Activated T-helper 2 cell treated with anti-CD3 and anti-CD28 coated beads, Interferon-gamma antibody, Interleukin-2, Interleukin-4, amounts not matched to agents 10 μg/mL and 5 μg/mL and 100 μg/mL, durations not matched to agents 14 hours and 24 hours and 36 hours (primary cell): ENCODE measurements around the gene PTGDR2. TPM values are rescaled to one million over a fixed set of nuclear protein-coding genes. Genes with fewer than 3 reads are reported as not detected.
"Not testable (repeated sequence)": the region's sequence is repeated elsewhere in the genome, so short reads cannot be mapped to it uniquely, and the experiment has no call there.

Source experiments
- DNase-seq: peaks from one replicate; pipeline ENCODE4 v3.0.0; 2021; ENCODE audit warnings: low spot score
- H3K27ac Mint-ChIP-seq: one replicate; pipeline ENCODE4 v1.8.0; 2021; ENCODE audit warnings: mixed read lengths
- H3K27me3 Mint-ChIP-seq: one replicate; pipeline ENCODE4 v1.8.0; 2021; ENCODE audit warnings: low read depth, mixed read lengths
- H3K36me3 Mint-ChIP-seq: one replicate; pipeline ENCODE4 v1.8.0; 2021; ENCODE audit warnings: low read depth, mixed read lengths
- H3K4me1 Mint-ChIP-seq: one replicate; pipeline ENCODE4 v1.8.0; 2021; ENCODE audit warnings: low read depth, mixed read lengths
- H3K4me3 Mint-ChIP-seq: one replicate; pipeline ENCODE4 v1.8.0; 2021; ENCODE audit warnings: low read depth, mild to moderate bottlenecking, moderate library complexity, mixed read lengths
- H3K9me3 Mint-ChIP-seq: one replicate; pipeline ENCODE4 v1.8.0; 2021; ENCODE audit warnings: mixed read lengths
- intact Hi-C: fragments of 100-400 bp; cut with micrococcal nuclease; formaldehyde crosslinking; loops from one replicate; pipeline ENCODE4 v1.15.1; 2023
- total RNA-seq: library from RNA; stranded (reverse); gene quantifications from 2 replicates; pipeline ENCODE4 v1.2.3, GENCODE V29; 2022

The PTGDR2 gene
- total RNA-seq, 1 donor from 2014 or later, result 0.32 TPM

- H3K36me3 Mint-ChIP-seq, result no peaks in the 10 kb centered on the region
- H3K27me3 Mint-ChIP-seq, result peaks cover 8% of the 10 kb centered on the region
- no peak overlapping the region for H3K4me3 Mint-ChIP-seq
- intact Hi-C loops, result no loop called here
- peak; percentile 29 for DNase-seq
- peaks cover 60% of the 10 kb centered on the region for H3K4me1 Mint-ChIP-seq
- peak overlapping the region; percentile 7 for H3K27ac Mint-ChIP-seq
- H3K9me3 Mint-ChIP-seq, result no peaks in the 10 kb centered on the region
Measured at GRCh38 chr11:60836866-60837515, 18.8 kb downstream of the PTGDR2 start.

GRCh38 chr11:60835534-60835846 lies 20.3 kb downstream of the PTGDR2 start:
- intact Hi-C loops, result no loop called here

GRCh38 chr11:60834742-60835533 lies 20.8 kb downstream of the PTGDR2 start:
- H3K9me3 Mint-ChIP-seq, result no peaks in the 10 kb centered on the region
- H3K4me1 Mint-ChIP-seq, result peaks cover 64% of the 10 kb centered on the region
- peaks cover 8% of the 10 kb centered on the region for H3K27me3 Mint-ChIP-seq
- DNase-seq, result no peak
- H3K27ac Mint-ChIP-seq, result no peak overlapping the region
- H3K36me3 Mint-ChIP-seq, result no peaks in the 10 kb centered on the region
- H3K4me3 Mint-ChIP-seq, result no peak overlapping the region
- intact Hi-C loops, result loop anchor here (5.0 kb wide), 1 partner anchor 37 kb away; no protein-coding TSS in a partner anchor

More at GRCh38 chr11:60835534-60835846, 20.3 kb downstream of the PTGDR2 start:
- peaks cover 8% of the 10 kb centered on the region for H3K27me3 Mint-ChIP-seq
- H3K27ac Mint-ChIP-seq, result no peak overlapping the region
- H3K4me1 Mint-ChIP-seq, result peaks cover 64% of the 10 kb centered on the region
- no peak overlapping the region for H3K4me3 Mint-ChIP-seq
- DNase-seq, result no peak
- no peaks in the 10 kb centered on the region for H3K36me3 Mint-ChIP-seq
- no peaks in the 10 kb centered on the region for H3K9me3 Mint-ChIP-seq

DNA sequence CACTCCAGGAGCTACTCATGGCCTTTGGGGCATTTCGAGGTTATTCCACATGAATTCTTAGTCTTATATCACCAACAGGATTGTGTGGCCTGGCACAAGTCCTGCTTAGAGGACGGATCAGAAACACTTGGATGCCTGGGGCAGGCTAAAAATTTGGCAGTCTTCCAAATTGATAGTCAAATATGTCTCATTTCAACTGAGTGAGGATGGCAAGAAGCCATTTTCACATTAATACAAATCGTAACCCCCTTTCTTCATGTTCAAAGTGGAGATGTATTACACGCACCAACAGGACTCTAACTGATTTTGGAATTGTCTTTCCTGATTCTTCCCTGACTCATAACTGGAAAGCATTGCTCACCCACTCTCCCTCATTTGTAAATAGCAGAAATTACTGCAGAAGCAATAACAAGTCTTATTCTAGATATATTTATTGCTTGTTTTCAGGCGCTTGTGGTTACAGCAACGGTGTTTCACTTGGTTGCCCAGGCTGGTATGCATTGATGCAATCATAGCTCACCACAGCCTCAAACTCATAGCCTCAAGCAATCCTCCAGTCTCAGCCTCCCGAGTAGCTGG lies 24.2 kb downstream of the PTGDR2 start:
- H3K4me3 Mint-ChIP-seq, result no peak overlapping the region
- intact Hi-C loops, result loop anchor here (1.0 to 5.0 kb wide), 4 partner anchors 41 to 355 kb away; no protein-coding TSS in a partner anchor
- no peak for DNase-seq
- no peaks in the 10 kb centered on the region for H3K9me3 Mint-ChIP-seq
- H3K27ac Mint-ChIP-seq, result no peak overlapping the region
- no peaks in the 10 kb centered on the region for H3K36me3 Mint-ChIP-seq
- H3K27me3 Mint-ChIP-seq, result peaks cover 16% of the 10 kb centered on the region
- H3K4me1 Mint-ChIP-seq, result peaks cover 44% of the 10 kb centered on the region

- peak; percentile 69 for DNase-seq
- intact Hi-C loops, result loop anchor here (1.0 to 5.0 kb wide), 4 partner anchors 41 to 356 kb away; no protein-coding TSS in a partner anchor
- Mint-ChIP-seq H3K27ac (no peak overlapping the region), H3K4me1 (peaks cover 42% of the 10 kb centered on the region), H3K27me3 (peaks cover 16% of the 10 kb centered on the region), H3K9me3 (no peaks in the 10 kb centered on the region), H3K36me3 (no peaks in the 10 kb centered on the region), H3K4me3 (no peak overlapping the region)
Measured at GRCh38 chr11:60831143-60831500, 24.6 kb downstream of the PTGDR2 start.

GRCh38 chr11:60830478-60831142 lies 25.1 kb downstream of the PTGDR2 start:
- no peak overlapping the region for H3K4me3 Mint-ChIP-seq
- H3K27ac Mint-ChIP-seq, result no peak overlapping the region
- peaks cover 16% of the 10 kb centered on the region for H3K27me3 Mint-ChIP-seq
- intact Hi-C loops, result loop anchor here (1.0 to 5.0 kb wide), 4 partner anchors 42 to 356 kb away; no protein-coding TSS in a partner anchor
- H3K4me1 Mint-ChIP-seq, result peaks cover 37% of the 10 kb centered on the region
- no peak for DNase-seq
- H3K36me3 Mint-ChIP-seq, result no peaks in the 10 kb centered on the region
- H3K9me3 Mint-ChIP-seq, result no peaks in the 10 kb centered on the region

- intact Hi-C loops, result no loop called here
- Mint-ChIP-seq H3K27ac (no peak overlapping the region), H3K4me1 (no peaks in the 10 kb centered on the region), H3K9me3 (no peaks in the 10 kb centered on the region), H3K36me3 (no peaks in the 10 kb centered on the region), H3K4me3 (no peak overlapping the region), H3K27me3 (peaks cover 18% of the 10 kb centered on the region)
- DNase-seq, result no peak
Measured at GRCh38 chr11:60825790-60826189, 30.0 kb downstream of the PTGDR2 start.

DNA sequence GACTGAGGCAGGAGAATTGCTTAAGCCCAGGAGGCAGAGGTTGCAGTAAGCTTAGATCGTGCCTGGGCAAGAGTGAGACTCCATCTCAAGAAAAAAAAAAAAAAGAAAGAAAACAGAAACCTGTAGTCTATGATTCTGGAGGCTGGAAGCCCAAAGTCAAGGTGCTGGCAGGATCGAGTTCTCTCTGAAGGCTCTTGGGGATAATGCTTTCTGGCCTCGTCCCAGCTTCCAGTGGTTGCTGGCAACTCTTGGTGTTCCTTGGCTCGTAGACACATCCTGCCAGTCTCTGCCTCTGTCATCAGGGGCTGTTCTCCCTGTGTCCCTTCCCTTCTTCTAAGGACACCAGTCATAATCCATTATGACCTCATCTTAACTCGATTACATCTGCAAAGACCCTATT lies 30.6 kb downstream of the PTGDR2 start:
- no peak overlapping the region for H3K4me3 Mint-ChIP-seq
- H3K27me3 Mint-ChIP-seq, result peaks cover 18% of the 10 kb centered on the region
- intact Hi-C loops, result no loop called here
- no peak overlapping the region for H3K27ac Mint-ChIP-seq
- H3K36me3 Mint-ChIP-seq, result no peaks in the 10 kb centered on the region
- H3K9me3 Mint-ChIP-seq, result no peaks in the 10 kb centered on the region
- no peak for DNase-seq
- no peaks in the 10 kb centered on the region for H3K4me1 Mint-ChIP-seq

- H3K9me3 Mint-ChIP-seq, intact Hi-C loops, H3K36me3 Mint-ChIP-seq, H3K4me1 Mint-ChIP-seq, DNase-seq, H3K27ac Mint-ChIP-seq, H3K4me3 Mint-ChIP-seq: not testable (repeated sequence)
- H3K27me3 Mint-ChIP-seq, result peaks cover 18% of the 10 kb centered on the region
Measured at GRCh38 chr11:60823745-60824306, 31.9 kb downstream of the PTGDR2 start.

DNA sequence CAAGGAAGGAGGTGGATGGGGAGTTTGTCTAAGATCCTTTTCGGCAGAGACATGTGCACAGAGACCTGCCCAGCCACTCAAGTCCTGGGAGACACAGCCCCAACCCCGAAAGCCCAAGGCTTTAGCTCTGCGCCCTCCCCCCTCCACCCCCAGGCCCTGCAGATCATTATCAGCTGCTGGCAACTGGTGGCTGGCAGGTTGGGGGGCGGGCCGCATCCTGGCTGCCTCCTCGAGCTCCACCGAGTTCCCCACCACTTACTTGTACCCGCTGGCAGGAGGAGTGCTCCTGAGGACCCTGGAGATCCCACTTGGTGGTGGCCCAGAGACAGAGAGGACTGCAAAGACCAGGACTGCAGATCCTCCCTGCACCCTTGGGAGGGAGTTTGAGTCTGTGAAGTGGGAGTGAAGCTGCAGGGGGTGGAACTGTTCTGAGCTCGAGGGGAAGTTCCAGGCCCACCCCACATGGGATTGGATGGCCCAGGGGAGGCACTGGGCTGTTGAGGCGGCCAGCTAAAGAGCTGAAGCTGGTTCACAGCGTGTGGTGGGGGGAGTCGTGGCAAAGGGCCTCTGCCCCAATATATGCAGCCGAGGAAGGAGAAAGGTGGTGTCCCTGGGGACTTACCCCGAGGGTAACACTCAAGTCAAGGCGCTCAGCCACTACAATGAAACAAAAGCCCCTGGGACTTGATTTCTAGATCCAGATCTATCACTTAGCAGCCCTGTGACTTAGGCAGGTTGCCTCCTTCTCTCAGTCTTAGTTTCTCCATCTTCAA lies 33.7 kb downstream of the PTGDR2 start:
- intact Hi-C loops, result no loop called here
- no peaks in the 10 kb centered on the region for H3K4me1 Mint-ChIP-seq
- H3K27ac Mint-ChIP-seq, result no peak overlapping the region
- H3K36me3 Mint-ChIP-seq, result no peaks in the 10 kb centered on the region
- DNase-seq, result no peak
- no peak overlapping the region for H3K4me3 Mint-ChIP-seq
- H3K9me3 Mint-ChIP-seq, result peaks cover 7% of the 10 kb centered on the region
- peaks cover 12% of the 10 kb centered on the region for H3K27me3 Mint-ChIP-seq

DNA sequence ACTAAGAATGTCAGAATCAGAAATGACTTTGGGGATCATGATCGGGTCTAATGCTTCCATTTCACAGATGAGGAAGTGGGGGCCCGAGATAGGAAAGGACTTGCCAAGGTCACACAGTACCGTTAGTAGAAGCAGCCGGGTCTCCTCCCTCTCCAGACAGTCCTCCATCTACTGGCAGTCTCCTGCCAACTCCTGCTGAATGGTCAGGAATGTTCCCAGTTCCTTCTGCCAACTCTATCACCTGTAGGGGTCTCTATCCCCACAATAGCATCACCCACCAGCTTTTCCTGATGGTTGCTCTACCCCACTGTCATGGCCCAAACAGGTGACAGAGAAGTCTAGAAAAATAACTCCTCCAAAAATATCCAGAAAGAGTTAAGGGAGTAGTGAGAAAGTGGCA lies 37.7 kb downstream of the PTGDR2 start:
- peaks cover 14% of the 10 kb centered on the region for H3K9me3 Mint-ChIP-seq
- DNase-seq, result no peak
- peaks cover 9% of the 10 kb centered on the region for H3K27me3 Mint-ChIP-seq
- intact Hi-C loops, result no loop called here
- H3K4me1 Mint-ChIP-seq, result no peaks in the 10 kb centered on the region
- no peak overlapping the region for H3K4me3 Mint-ChIP-seq
- no peaks in the 10 kb centered on the region for H3K36me3 Mint-ChIP-seq
- no peak overlapping the region for H3K27ac Mint-ChIP-seq

- no peak overlapping the region for H3K27ac Mint-ChIP-seq
- no peak for DNase-seq
- no peaks in the 10 kb centered on the region for H3K36me3 Mint-ChIP-seq
- peaks cover 9% of the 10 kb centered on the region for H3K27me3 Mint-ChIP-seq
- H3K4me3 Mint-ChIP-seq, result no peak overlapping the region
- H3K4me1 Mint-ChIP-seq, result no peaks in the 10 kb centered on the region
- intact Hi-C loops, result no loop called here
- peaks cover 14% of the 10 kb centered on the region for H3K9me3 Mint-ChIP-seq
Measured at GRCh38 chr11:60816590-60817157, 39.1 kb downstream of the PTGDR2 start.
